Measurements from ENCODE around the gene KRTCAP3.
"Not testable (repeated sequence)": the region's sequence is repeated elsewhere in the genome, so short reads cannot be mapped to it uniquely, and the experiment has no call there.

The KRTCAP3 gene, protein sequence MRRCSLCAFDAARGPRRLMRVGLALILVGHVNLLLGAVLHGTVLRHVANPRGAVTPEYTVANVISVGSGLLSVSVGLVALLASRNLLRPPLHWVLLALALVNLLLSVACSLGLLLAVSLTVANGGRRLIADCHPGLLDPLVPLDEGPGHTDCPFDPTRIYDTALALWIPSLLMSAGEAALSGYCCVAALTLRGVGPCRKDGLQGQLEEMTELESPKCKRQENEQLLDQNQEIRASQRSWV

DNA sequence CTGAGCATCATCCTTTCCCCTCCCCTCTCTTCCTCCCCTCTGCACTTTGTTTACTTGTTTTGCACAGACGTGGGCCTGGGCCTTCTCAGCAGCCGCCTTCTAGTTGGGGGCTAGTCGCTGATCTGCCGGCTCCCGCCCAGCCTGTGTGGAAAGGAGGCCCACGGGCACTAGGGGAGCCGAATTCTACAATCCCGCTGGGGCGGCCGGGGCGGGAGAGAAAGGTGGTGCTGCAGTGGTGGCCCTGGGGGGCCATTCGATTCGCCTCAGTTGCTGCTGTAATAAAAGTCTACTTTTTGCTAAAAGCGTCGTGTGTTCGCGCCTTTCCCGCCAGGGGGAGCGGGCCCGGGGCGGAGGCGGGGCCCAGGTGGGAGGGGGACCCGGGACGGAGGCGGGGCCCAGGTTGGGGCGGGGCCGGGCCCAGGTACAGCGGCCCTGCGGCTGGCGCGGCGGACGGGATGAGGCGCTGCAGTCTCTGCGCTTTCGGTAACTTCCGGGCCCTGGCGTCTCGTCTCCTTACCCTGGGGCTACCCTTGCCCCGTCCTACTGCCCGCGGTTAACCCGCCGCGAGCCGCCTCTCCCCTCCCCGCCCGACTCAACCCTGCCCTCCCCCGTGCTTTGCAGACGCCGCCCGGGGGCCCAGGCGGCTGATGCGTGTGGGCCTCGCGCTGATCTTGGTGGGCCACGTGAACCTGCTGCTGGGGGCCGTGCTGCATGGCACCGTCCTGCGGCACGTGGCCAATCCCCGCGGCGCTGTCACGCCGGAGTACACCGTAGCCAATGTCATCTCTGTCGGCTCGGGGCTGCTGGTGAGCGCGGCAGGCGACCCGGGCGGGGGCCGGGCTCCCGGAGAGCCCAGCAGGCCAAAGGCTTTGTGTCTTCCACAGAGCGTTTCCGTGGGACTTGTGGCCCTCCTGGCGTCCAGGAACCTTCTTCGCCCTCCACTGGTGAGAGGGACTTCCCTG lies at the start of gene KRTCAP3:
KRTCAP3 (plus strand) TSS at position 424 of the 962 bp plus-strand sequence; CDS start at position 456, 32 bp downstream.
- DNase-seq: peak; percentile 37

DNA sequence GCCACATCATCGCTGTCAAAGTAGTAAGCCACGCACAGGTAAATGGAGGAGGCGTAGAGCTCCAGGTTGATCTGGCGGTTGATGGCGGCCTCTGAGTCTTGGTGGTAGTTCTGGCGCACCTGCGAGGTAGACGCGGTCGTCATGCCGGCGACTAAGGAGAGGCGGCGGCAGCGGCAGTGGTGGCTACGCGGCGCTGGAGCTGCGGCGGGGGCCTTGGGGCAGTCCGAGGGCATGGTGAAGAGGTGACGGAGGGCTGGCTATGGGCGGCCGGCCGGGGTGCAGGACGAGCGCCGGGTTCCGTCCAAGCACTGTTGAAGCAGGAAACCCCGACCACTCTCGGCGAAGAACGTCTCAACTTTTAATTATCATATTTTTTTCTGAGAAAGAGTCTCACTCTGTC lies 49.0 kb upstream of the KRTCAP3 start:
- no peak for DNase-seq

DNA sequence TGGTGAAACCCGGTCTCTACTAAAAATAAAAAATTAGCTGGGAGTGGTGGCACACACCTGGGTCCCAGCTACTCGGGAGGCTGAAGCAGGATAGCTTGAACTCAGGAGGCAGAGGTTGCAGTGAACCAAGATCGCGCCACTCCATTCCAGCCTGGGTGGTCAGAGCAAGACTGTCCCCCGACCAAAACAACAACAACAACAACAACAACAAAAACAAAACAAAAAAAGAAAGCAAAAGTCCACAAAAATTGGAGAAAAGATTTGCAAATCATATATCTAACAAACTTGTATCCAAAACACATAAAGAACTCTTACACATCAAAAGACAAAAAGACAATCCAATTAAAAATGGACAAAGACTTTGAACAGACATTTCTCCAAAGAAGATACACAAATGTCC lies 43.2 kb upstream of the KRTCAP3 start:
- no peak for DNase-seq

DNA sequence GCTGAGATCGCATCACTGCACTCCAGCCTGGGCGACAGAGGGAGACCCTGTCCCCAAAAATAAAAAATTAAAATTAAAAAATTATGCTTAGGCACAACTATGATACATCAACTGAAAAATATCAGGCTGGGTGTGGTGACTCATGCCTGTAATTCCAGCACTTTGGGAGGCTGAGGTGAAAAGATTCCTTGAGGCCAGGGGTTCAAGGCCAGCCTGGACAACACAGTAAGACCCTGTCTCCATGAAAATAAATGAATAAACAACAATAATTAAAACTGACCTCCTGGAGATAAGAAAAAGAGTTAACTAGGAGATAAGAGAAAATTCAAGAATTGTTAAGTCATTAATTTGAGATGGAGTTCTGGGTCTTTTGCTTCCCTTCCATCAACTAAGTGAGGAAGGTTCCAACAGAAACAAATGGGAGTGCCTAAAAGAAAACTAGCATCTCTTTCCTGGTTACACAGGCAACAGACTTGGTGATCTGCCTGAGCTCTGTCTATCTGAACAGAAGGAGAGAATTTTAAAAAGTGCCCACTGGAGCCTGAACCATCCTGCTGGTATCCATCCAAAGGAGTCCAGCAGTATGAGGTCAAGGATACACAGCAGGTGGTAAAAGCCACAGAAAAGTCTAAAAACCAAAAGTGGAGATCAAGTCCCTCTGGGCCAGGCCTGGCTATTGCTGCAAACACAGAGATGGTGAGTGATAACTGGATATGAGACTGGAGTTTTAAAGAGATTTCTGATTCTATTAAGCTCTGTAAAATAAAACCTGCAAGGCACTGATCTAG lies 41.6 kb upstream of the KRTCAP3 start:
- DNase-seq: no peak

DNA sequence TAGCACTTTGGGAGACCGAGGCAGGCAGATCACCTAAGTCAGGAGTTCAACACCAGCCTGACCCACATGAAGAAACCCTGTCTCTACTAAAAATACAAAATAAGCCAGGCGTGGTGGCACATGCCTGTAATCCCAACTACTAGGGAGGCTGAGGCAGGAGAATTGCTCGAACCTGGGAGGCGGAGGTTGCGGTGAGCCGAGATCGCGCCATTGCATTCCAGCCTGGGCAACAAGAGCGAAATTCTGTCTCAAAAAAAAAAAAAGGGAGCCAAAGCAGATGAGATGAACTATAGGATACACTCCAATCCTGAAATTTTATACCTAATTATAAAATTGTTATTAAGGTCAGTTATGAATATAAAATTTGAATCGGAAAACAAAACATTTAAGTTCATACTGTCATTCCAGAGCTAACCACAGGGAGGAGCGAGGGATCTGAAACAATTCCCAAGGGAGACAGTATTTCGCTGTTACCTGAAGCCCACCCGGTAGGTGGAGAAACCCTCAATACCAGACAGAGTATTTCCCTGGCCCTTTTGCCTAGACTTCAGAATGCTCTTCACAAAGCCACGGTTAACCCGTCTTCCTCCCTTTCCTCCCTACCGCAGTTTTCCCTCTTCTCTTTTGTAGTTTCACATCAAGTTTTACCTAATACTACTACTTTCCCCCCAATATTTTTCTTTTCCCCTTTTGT lies 34.2 kb upstream of the KRTCAP3 start:
- DNase-seq: peak; percentile 28

DNA sequence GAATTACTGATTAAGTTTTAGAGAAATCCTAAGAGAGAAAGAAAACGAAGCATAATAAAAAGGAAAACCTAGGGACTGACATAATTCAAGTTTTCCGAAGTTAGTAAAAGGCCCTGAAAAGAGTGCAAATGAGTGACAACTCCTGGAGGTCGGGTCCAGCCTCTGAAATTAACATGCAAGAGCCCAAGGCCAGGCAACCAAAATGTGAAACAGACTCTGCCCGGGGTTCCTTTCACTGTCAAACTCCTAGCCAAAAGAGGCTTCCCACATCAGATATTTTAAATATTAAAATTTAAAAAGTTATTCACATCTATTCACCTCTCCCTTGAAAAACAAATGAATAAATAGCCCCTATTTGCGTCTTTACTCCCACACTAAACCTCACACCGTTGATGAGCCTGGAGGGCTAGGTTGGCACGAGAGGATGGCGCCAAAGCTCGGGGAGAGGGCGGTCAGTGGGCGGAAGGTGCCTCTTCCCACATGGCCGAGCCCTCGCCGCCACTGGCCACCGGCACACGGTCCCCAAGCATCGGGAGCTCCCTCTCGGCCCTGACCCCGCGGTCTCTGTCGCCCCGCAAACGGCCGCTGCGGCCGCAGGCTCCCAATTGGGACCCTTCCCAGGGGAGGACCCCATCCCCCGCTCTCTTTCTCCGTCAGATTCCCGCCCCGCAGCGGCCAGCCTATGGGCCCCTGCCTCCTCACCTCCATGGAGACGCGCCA lies 33.4 kb upstream of the KRTCAP3 start:
- DNase-seq: no peak

DNA sequence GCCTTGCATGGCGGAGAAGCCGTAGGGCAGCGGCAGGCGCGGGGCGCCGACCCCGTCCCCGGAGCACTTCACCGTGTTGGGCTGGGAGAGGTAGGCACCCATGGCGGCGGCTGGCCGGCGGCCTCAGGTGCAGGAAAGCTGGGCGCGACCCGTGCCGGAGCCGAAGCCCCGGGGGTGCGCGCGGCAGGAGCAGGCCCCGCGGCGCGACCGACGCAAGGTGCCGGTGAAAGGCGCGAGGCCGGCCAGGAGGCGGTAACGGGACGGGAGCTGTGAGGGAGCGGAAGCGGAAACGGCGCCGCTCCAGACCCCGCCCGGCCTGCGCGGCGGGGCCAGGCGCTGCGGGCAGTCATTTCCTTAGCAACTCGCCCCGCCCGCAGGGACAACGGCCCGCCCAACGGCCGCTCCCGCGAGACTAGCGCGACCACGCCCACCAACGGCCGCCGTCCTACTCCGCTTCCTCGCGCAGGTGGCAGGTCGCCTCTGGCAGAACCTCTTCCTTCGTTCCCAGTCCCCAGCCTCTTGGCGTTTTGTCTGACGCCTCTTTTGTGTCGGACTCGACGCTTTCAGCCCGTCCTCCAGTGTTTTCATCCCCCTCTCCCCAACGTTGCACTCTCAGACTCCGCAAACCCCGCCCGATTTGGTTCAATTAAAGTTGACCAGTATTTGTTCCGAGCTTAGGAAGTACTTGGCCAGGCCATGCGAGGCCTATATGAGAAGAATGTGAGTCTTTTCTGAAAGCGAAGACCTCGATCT lies 32.7 kb upstream of the KRTCAP3 start, which contains the start of gene PPM1G:
PPM1G (minus strand) TSS at position 271 of the 753 bp plus-strand sequence; CDS start at position 102, 169 bp downstream.
- DNase-seq: peak; percentile 79

DNA sequence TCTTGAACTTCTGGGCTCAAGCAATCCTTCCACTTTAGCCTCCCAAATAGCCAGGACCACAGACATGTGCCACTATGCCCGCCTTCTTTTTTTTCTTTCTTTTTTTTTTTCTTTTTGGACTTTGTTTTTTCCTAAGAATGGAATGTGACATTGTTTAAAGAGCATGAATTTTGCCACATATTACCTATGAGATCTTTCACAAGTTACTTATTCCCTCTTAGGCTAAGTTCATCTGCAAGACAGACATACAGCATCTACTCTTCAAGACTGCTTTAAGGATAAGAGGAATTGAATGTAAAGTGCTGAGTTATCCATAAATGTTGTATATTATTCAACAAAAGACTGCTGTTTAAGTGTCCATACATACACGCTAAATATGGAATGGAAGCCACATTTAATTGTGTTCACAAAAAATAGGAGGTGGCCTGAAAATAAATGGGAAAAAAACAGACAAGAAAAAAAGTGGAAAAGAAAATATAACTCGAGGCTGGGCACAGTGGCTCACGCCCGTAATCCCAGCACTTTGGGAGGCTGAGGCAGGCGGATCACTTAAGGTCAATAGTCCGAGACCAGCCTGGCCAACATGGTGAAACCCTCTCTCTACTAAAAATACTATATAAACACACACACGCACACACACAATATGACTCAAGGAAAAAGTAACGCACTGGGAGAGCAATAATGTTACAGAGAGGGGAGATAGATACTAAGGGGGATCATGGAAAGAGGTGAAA lies 29.6 kb upstream of the KRTCAP3 start:
- DNase-seq: no peak

DNA sequence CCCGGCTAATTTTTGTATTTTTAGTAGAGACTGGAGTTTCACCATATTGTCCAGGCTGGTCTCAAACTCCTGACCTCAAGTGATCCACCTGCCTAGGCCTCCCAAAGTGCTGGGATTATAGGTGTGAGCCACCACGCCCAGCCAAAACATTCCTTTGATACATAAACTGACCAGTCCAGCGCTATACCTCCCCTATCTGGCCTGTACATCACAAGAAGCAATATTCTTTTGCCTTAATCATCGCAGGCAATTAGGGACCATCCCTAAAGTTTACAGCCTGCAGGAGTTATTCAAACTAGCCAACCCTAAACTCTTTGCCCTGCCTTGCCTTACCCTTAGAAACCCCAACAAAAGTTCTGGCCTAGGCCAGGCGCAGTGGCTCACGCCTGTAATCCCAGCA lies 26.0 kb upstream of the KRTCAP3 start:
- no peak for DNase-seq

DNA sequence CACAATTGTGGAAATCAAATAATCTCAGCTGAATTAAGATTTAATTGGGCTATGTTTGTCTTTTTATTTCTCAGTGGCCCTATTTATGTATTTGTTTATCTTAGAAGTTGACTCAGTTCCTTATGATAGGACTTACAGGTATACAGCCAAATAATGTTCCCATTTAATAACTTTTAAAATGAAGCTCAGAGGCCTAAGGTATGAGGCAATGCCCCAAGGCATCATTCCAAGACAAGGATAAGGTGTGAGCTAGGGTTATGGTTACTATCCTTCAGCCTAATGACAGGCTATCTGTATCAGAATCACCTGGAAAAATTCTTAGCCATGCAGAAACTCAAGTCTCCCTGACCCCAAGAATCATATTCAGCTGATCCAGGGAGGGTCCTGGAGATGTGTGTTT lies 21.2 kb upstream of the KRTCAP3 start:
- DNase-seq: no peak

DNA sequence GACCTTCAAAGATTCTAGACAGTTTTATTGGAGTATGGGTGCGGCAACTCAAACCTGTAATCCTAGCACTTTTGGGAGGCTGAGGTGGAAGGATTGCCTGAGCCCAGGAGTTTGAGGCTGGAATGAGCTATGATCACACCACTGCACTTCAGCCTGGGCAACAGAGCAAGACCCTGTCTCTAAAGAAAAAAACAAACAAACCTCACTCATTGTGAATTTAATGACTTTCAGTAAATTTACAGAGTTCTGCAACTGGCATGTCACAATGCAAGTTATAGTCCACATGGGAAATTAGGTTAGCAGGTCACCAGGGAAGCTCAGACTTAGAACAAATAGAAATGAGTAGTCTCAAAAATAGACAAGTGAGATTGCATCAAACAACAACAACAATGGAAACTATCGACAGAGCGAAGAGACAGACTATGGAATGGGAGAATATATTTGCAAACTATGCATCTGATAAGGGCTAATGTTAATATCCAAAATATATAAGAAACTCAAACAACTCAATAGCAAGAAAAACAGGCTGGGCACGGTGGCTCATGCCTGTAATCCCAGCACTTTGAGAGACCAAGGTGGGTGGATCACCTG lies 20.4 kb upstream of the KRTCAP3 start:
- DNase-seq: no peak

DNA sequence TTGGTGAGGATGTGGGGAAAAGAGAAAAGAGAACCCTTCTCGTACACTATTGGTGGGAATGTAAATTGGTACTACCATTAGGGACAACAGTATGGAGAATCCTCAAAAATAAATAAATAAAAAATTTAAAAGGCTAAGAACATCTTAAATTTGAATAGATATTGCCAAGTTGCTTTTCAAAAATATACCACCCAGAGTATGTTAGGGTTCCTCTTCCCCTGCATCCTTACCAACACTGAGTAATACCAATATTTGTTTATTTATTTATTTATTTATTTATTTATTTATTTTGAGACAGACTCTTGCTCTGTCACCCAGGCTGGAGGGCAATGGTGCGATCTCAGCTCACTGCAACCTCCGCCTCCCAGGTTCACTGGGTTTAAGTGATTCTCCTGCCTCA lies 19.2 kb upstream of the KRTCAP3 start:
- no peak for DNase-seq

DNA sequence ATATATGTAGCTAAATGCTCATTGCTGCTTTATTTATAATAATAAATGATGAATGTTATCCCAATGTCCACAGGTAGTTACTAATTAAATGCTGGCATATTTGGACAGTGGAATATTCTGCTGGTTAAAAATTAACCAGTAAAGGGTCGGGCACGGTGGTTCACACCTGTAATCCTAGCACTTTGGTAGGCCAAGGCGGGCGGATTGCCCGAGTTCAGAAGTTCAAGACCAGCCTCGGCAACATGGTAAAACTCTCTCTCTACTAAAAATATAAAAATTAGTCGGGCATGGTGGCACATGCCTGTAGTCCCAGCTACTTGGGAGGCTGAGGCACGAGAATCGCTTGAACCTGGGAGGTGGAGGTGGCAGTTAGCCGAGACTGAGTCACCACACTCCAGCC lies 17.1 kb upstream of the KRTCAP3 start:
- DNase-seq: not testable (repeated sequence)

DNA sequence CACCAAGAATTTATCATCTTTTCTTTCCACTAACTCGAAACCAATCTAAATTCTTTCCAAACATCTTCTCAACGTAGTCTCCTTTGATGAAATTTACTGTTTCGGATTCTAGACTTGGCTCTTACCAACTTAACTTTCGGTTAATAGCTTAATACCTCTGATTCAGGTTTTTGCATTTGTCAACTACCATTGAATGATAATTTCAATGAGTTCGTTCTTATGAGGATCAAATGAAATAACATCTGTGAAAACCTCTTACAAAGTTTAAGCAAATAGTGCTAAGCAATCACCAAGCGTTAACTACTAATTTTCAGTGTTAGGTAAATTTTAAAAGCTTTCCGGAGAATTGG lies 14.3 kb upstream of the KRTCAP3 start:
- no peak for DNase-seq

DNA sequence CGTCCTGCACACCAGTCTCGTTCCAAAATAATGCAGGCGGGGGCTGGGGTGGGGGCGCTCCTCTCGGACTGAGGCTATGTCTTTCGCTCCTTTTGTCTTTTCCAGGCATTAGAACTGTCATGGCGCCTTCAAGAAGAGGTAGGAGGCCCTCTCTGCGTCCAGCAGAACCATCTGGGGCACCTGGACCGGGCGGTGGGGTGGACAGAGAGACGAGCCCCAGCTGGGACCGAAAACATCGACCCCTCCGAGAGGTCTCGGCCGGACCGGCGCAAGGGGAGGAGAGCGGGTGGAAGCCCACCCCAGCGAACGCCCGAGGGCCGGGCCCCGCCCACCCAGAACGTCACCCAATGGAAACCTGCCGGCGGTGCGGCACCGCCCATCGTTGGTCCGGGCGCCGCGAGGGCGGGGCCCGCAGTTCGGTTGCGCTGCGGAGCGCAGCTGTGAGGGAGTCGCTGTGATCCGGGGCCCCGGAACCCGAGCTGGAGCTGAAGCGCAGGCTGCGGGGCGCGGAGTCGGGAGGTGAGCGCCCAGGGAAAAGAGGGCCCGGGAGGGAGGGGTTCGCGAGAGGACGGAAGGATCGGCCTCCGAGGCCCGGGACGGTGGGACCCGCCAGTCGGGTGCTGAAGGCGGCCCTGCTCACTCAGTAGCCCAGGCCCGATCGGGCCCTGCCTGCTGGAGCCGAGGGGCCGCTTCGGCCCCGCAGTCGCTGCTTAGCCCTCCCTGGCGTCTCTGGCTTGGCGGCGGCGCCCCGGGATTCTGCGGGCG lies 13.8 kb upstream of the KRTCAP3 start, which contains the start of gene NRBP1:
NRBP1 (plus strand) TSS at position 419 of the 765 bp plus-strand sequence. CDS start 4,643 bp downstream, outside the sequence.
- DNase-seq: peak; percentile 88

DNA sequence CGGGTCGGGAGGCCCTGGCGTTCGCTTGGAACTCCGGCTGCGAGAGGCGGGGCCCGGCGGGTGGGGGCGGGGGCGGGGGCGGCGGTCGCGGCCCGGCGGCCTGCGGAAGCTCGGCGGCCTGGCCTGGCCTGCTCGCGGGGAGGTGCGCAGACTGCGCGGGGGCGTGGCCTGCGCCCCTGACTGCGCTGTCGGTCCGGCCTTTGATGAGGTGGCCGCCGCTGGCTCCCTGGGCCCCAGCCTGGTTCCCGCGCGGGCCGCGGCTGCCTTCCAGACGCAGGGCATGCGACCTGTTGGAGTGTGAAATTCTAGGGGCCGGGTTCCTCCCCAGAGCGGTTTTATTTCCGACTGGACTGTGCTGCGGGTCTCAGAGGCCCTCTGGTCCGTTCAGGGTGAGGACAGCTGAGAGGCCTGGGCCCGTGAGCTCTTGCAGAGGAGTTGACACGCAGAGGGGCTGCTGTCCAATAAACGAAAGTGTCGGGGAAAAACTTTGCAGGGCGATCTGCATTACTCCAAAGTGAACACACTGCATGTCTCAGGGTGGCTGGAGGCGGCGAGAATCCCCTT lies 13.1 kb upstream of the KRTCAP3 start:
- DNase-seq: peak; percentile 40

DNA sequence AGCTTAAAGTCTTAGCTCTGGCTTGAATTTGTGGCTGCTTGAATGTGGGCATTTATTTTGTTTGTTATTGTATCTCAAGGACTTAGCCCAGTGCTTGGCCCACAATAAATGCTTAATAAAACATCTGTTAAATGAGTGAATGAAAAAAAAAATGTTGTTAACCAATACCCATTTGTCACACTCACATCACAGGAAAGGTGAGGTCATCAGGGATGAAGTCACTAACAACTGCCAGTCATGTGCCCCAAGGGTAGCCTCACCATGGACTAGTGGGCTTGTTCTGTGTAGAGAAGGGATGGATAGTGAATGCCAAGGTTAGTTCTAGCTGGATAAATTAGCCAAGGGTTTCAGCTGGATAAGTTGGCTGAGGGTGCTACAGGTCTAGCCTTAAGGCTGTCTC lies 10.8 kb upstream of the KRTCAP3 start:
- DNase-seq: no peak

DNA sequence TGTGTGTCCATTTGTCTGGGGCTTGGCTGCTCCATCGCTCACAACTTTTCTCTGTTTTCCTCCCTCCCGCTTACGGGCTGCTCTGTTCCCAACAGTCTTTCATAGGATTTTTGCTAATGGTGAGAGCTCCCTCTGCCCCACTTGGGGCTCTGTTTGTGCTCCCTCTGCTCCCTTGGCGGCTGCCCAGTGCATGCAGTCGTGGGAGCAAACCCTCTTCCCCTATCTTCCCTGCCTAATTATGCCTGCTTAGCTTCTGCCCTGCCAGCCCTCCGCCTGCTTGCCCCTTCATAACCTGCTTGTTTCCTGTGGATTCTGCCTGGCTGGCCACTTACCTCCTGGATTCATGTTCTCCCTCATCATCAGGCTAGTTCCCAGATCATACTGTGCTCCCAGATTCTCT lies 6.6 kb upstream of the KRTCAP3 start:
- no peak for DNase-seq
